Fibroblast of mammary gland (primary cell): ENCODE data around the gene LANCL1.

Experiments
- DNase-seq: peaks from one replicate; pipeline ENCODE4 v3.0.0-alpha.2; 2010; ENCODE audit warnings: low read depth
- H3K4me3 ChIP-seq: 2 replicates; pipeline ENCODE4 v1.5.1; 2011; ENCODE audit warnings: low read depth, mild to moderate bottlenecking, low read length, moderate library complexity; ENCODE audit not compliant: control insufficient read depth
- CTCF ChIP-seq: conservative IDR thresholded peaks from 2 replicates; pipeline ENCODE4 v1.5.1; 2011; ENCODE audit warnings: low read depth, low read length, inconsistent platforms; ENCODE audit not compliant: control insufficient read depth, insufficient read depth

LANCL1 gene

GRCh38 chr2:210515911-210516310, 39.4 kb upstream of the LANCL1 start:
- no peak for TF ChIP-seq CTCF
- no peak overlapping the region for H3K4me3 ChIP-seq
- no peak for DNase-seq

GRCh38 chr2:210503725-210504191, 27.2 kb upstream of the LANCL1 start:
- no peak for TF ChIP-seq CTCF
- no peak overlapping the region for H3K4me3 ChIP-seq
- DNase-seq: no peak

GRCh38 chr2:210503001-210503623, 26.6 kb upstream of the LANCL1 start:
- H3K4me3 ChIP-seq: no peak overlapping the region
- DNase-seq: peak; percentile 56
- peak; percentile 92 for TF ChIP-seq CTCF

- DNase-seq: no peak
- H3K4me3 ChIP-seq: no peak overlapping the region
- no peak for TF ChIP-seq CTCF
These were observed 20.0 kb upstream of the LANCL1 start for GRCh38 chr2:210496512-210496911.

GRCh38 chr2:210493528-210493927, 17.0 kb upstream of the LANCL1 start:
- no peak overlapping the region for H3K4me3 ChIP-seq
- TF ChIP-seq CTCF: no peak
- DNase-seq: no peak

GRCh38 chr2:210481601-210482175, 5.1 kb upstream of the LANCL1 start:
- no peak for TF ChIP-seq CTCF
- DNase-seq: no peak
- H3K4me3 ChIP-seq: no peak overlapping the region

GRCh38 chr2:210480764-210481163, 4.2 kb upstream of the LANCL1 start:
- DNase-seq: no peak
- no peak overlapping the region for H3K4me3 ChIP-seq
- no peak for TF ChIP-seq CTCF
